KG1 (cell line): ENCODE measurements around the gene NAGPA.

Source experiments
- DNase-seq: peaks from one replicate; lab custom pipeline; 2025; lab: John Stamatoyannopoulos, UW

NAGPA gene

GRCh38 chr16:5027575-5028235 is 6.0 kb downstream of the NAGPA start:
- DNase-seq, result no peak

GRCh38 chr16:5027086-5027485 is 6.6 kb downstream of the NAGPA start:
- no peak for DNase-seq

DNA sequence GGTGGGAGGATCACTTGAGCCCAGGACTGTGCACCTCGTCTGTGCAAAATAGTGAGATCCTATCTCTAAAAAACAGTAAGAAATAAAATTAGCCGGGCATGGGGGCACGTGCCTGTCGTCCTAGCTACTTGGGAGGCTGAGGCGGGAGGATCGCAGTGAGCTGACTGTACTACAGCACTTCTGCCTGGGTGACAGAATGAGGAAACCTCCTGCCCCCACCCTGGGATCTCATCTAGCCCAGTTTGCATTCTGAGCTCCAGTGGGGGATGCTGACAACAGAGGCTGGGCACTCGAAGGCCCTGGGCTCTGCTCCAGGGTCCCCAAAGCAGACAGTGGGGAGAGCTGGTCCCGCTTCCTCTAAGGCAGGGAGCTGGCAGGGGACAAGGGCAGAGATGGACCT is 7.1 kb downstream of the NAGPA start:
- DNase-seq, result no peak

DNA sequence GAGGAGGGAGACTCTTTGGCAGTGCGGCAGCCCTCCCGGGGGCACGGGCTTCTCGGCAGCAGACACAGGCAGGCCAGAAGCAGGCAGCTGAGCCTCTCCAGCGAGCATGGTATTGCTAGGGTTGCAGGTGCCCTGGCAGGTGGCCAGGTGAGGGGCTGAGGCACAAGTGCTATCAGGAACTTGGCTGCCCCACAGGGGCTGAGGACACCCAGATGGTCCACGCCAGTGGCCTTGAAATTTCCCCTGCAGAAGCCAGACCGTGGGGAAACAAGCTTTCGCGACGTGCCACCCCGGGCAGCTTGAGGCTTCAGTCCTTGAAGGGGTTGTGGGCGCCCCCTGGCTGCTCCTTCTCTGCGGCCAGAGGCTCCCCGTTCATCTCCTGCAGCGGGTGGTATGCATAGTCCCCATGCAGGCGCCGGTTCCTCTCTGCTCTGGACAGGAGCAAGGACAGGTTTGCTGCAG is 8.5 kb downstream of the NAGPA start:
- no peak for DNase-seq

DNA sequence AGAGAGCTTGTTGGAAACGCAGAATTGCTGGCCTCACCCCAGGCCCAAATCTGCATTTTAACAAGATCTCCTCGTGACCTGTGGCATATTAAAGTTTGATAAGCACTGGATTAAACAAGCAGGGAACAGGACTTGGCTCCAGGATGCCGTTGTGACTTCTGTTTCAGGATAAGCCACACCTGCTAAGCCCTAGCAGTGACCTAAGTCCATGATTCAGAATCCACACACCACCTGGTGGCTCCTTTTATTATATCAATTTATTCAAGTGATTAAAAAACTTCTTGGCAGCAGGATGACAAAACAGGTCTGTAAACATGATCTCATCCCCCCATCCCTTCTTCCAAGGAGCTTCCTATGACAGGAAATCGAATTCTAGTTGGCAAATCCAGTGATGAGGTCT is 9.1 kb downstream of the NAGPA start:
- DNase-seq, result no peak

DNA sequence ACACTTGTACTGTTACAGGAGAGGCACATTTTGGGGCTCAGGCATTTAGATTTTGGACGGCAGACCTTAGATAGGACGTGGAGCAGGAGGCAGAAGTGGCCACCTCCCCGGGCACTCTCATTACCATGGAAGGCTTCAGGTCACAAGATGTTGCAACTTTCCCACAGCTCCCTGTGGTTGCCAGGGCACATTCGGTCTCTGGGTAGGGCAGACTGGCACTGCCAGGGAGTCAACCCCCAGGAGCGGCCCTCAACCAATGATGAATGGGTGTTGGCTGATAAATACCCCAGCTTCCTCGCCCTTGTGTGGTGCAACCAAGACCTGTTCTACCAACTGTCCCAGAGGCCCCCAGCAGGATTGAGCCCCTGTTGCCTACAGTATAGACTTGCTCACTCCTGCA is 11.2 kb downstream of the NAGPA start:
- DNase-seq, result no peak

DNA sequence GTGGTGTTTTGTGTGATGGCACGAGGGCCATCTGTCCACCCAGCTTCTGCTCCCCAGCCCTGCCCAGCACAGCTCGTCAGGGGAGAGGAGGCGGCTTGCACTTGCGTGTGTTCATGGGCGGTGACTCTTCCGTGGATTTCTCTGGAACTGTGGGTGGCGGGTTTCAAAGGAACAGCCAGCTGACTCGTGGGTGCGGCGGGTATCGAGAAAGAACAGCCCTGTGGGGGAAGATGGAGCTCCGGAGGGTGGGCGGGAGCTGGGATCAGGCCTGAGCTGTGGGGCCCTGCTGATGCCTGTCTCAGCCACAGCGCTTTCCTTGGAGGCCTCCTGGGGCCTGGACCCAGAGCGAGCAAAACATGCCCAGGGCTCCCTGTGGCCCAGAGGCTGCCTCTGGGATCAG is 13.2 kb downstream of the NAGPA start:
- no peak for DNase-seq

- no peak for DNase-seq
Measured at GRCh38 chr16:5019775-5020174, 14.0 kb downstream of the NAGPA start.

- no peak for DNase-seq
Measured at GRCh38 chr16:5018793-5019192, 14.9 kb downstream of the NAGPA start.

GRCh38 chr16:5017678-5017969 is 16.1 kb downstream of the NAGPA start:
- no peak for DNase-seq

DNA sequence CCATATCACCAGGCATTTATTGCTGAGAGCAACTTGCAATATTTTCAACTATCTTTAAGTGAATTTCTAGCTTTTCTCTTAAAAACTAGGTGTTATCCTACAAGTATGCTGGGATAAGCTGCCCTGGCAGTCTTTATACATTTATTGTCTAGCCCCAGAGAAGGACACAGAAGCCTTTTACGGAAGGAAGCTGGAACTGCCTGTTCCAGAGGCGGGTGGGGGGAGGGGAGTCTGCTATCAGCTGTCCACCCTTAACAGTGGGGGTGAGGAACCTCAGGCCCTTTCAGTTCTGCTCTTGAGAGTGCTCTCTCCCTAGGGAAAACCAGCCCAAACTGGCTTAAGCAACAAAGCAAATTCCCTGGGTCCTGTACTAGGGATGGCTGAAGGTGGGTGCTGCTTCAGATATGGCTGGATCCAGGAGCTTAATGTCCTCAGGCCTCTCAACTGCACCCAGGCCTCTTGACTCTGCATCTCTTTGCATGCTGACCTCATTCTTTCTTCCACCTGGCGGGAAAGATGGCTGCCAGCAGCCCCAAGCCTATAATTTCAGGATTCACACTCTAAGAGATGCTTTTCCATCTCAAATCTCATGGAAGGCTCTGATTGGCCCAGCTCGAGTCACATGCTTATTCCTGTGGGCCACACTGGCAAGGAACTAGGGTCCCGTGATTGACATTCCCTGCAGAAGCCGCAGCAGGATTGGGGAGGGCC is 16.6 kb downstream of the NAGPA start:
- DNase-seq, result no peak

DNA sequence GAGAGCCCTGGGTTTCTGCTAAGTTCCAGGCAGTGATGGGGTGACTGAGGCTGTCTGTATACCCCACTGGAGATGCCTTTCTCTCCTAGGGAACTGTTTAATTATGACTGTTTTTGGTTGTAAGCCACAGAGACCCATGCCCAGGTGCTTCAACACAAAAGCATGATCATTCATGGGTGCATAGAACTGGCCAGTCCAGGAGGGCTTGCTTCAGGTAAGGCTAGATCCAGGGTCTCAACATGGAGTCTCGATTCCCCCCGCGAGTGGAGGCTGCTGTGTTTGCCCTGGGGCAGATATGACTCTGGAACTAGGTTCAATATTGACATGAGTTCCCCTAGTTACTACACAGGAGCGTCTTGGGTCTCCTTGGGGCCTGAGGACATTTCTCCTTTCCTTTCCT is 17.8 kb downstream of the NAGPA start:
- DNase-seq, result no peak

DNA sequence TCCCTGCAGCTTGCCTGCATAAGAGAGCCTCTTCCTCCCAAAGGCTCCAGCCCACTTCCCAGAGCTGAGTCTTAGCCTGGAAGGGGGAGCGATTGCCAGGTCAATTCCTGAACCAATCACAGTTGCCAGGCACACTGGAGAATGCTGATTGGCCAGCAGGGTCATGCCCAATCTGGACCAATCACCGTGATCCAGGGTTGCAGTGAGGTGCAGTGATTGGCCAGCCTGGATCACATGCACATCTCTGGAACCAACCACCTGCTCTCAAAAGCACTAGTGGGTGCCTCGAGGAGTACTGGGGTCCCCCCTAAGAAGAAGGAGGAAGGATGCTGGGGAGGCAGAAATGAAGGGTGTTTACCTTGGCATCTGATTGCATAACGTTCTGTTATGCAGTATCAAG is 18.4 kb downstream of the NAGPA start:
- no peak for DNase-seq

DNA sequence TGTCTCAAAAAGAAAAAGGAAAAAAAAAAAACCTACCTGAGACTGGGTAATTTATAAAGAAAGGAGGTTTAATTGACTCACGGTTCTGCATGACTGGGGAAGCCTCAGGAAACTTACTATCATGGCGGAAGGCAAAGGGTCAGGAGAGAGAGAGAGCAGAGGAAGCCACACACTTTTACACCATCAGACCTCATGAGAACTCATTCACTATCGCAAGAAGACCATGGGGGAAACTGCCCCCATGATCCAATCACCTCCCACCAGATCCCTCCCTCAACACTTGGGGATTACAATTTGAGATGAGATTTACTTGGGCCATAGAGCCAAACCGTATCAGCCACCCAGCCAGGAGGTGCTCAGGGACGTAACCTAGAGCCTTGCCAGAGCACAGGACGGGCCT is 20.8 kb downstream of the NAGPA start:
- no peak for DNase-seq

- no peak for DNase-seq
Measured at GRCh38 chr16:5011637-5012036, 22.1 kb downstream of the NAGPA start.

GRCh38 chr16:5010576-5011329 is 23.0 kb downstream of the NAGPA start:
- no peak for DNase-seq

DNA sequence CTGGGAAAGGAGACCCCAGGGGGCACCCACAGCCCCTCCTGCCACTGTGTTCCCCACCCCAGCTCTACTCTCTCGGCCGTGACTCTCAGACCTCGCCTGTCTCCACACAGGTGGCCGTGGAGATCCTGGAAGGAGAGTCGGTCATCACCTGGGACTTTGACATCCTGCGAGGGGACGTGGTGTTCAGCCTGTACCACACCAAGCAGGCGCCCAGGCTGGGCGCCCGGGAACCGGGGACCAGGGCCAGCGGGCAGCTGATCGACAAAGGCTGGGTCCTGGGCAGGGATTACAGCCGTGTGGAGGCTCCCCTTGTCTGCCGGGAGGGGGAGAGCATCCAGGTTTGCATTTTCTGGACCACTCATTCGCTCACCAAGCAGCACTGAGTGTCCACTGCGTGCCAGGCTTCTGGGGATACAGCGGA is 25.4 kb downstream of the NAGPA start:
- DNase-seq, result no peak

DNA sequence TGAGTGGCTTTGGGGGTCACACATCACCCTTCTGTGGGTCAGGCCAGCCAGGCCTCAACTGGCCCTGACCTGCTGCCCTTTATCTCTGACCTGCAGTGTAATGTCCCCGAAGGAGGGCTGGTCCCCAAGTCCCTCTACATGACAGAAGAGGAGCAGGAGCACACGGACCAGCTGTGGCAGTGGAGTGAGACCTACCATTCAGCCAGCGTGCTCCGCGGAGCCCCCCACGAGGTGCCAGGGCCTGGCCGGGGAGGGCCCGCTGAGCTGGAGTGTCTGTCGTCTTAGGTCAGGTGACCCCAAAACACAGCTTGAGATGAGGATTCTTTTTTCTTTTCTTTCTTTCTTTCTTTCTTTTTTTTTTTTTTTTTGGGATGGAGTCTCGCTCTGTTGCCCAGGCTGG is 26.5 kb downstream of the NAGPA start:
- no peak for DNase-seq

DNA sequence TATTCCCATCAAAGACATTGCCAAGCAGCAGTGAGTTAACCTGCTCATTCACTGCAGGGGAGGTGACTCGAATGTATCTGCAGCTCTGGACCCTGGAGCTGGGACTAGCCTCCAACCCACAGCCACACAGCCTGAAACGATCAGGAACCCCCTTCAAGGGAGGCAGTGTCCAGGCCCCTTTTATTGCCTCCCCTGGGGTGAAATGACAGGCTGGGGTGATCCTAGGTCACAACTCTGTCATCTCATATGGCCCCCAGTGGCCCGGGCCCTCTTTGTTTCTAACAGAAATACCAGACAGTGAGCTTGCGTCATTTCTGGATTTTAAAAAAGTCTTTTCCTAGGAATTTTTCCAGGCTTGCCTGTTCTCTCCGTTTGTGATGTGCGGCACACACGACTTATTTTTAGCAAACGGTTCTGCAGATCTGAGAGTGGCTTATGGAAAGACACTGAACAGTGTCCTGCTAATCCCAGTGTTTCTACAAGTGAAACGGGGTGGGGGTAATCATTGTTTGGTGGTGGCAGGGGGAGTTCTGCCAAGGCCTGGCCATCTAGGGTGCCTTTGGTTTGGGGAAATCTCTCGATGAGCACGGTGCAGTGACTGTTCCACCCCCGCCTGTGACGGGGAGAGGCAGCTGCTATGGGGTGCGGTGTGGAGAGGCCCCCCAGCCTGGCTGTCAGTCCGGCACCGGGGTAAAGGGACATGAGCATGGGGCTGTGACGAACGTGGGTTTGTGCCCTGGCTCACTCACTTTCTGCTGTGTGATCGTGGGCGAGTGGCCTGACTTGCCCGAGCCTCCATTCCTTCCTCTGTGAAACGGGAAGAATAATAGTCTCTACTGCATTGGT is 27.2 kb downstream of the NAGPA start:
- DNase-seq, result no peak

DNA sequence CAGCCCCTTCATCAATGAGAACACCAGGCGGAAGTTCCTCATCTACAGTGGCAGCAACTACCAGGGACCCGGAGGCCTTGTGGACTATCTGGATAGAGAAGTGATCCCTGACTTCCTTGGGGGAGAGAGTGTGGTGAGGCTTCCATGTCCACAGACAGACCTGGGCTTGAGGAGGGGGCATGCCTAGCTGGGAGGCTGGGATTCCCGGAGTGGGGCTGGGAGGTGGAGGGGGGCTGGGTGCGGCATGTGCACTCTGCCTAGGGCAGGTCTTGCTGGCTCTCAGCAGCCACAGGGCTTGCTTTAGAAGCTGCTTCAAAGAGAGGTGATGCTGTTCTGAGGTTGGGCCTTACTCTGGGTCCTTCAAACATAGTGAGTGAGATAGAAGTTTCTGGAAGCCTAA is 27.8 kb downstream of the NAGPA start:
- DNase-seq, result no peak

DNA sequence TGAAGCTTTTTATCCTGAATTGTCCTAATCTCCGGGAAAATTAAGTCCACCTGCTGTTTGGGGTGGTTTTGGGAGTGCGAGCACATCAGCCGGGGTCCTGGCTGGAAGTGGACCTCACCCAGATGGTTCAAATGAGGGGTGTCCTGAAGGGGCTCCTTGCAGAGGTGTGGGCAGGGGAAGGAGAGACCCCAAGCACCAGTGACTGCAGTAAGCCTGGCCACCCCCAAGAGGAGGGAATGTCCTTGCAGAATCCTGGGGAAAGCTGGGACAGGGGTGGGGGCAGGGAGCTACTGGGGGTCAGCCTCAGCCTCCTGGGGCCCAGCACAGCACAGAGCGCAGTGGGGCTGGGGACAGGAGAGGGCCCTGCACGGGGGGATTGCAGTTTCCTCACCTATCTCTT is 29.4 kb downstream of the NAGPA start:
- no peak for DNase-seq

- no peak for DNase-seq
Measured at GRCh38 chr16:5003828-5004227, 29.9 kb downstream of the NAGPA start.
